Measurements from ENCODE around the gene KRT6A.
A peak's percentile ranks its signal among the peaks of the same experiment; 100 is the strongest.

Gene KRT6A

GRCh38 chr12:52440821-52441319 lies 52.2 kb downstream of the KRT6A start:
- no peak overlapping the region for H3K4me3 ChIP-seq (ENCODE audit: low read length)
- TF ChIP-seq, protein P1, sequence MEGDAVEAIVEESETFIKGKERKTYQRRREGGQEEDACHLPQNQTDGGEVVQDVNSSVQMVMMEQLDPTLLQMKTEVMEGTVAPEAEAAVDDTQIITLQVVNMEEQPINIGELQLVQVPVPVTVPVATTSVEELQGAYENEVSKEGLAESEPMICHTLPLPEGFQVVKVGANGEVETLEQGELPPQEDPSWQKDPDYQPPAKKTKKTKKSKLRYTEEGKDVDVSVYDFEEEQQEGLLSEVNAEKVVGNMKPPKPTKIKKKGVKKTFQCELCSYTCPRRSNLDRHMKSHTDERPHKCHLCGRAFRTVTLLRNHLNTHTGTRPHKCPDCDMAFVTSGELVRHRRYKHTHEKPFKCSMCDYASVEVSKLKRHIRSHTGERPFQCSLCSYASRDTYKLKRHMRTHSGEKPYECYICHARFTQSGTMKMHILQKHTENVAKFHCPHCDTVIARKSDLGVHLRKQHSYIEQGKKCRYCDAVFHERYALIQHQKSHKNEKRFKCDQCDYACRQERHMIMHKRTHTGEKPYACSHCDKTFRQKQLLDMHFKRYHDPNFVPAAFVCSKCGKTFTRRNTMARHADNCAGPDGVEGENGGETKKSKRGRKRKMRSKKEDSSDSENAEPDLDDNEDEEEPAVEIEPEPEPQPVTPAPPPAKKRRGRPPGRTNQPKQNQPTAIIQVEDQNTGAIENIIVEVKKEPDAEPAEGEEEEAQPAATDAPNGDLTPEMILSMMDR (conservative IDR thresholded peaks at IDR 0.05; ENCODE audit: low read length) = no peak
- peak; percentile 83 for DNase-seq (ENCODE audit: low read depth)

DNA sequence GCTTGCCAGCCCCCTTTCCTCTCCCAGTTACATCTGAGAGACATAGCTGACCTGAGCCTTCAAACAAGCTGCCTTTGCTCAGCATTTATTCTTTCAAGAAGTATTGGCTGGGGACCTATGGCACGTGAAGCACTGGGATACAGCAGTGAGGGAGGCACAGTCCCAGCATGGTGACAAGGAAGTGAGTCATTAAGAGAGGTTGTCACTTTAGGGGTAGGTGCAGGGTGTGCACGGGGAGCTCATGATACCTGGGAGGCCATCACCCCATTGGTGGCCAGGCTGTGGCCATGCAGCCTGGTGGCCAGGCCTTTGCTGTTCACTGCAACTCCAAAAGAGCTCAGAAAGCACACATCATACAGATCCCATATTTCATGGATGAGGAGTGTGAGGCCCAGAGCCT lies 53.2 kb downstream of the KRT6A start:
- H3K4me3 ChIP-seq (ENCODE audit: low read length) = no peak overlapping the region
- DNase-seq (ENCODE audit: low read depth) = no peak
- TF ChIP-seq, protein P1 (conservative IDR thresholded peaks at IDR 0.05; ENCODE audit: low read length) = no peak

DNA sequence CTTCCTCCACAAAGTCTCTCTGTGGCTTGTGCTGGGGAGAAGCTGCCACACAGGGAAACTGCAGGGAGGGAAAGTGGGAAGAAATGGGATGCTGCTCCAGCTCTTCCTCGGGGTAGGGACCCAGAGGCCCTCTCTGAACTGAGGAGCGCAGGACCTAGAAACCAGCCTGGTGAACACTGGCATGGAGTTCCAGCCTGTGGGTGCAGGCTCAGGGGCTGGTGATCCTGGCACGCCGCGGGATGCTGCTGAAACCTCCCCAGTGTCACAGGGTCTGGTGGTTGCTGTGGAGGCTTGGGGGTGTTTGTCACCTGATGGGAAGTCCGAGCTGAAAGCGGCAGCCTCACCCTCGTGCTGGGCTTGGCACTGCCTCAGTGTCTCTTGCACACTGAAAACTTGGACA lies 53.6 kb downstream of the KRT6A start:
- no peak for DNase-seq (ENCODE audit: low read depth)
- TF ChIP-seq, protein P1 (conservative IDR thresholded peaks at IDR 0.05; ENCODE audit: low read length) = no peak
- no peak overlapping the region for H3K4me3 ChIP-seq (ENCODE audit: low read length)

- TF ChIP-seq, protein P1 (conservative IDR thresholded peaks at IDR 0.05; ENCODE audit: low read length) = no peak
- no peak overlapping the region for H3K4me3 ChIP-seq (ENCODE audit: low read length)
- no peak for DNase-seq (ENCODE audit: low read depth)
Observed at GRCh38 chr12:52438305-52439301, 54.5 kb downstream of the KRT6A start.

DNA sequence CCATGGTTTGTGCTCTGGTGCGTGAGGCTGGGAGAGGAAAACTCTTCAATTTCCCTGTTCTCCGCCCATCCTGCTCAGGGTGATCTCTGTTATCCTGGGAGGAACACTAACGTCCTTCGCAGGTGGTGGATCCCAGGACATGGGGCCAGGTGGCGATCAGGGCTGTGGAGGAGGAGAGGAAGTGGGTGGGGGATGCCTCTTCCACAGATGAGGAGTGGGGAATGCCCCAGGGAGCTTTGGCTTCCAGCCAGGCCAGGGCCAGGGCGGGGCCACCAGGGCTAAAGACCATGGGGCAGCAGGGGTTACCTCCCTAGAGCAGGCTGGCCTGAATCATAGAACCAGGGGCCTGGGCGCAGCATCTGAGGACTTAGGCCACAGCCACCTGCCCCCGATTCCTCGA lies 55.5 kb downstream of the KRT6A start:
- TF ChIP-seq, protein P1 (conservative IDR thresholded peaks at IDR 0.05; ENCODE audit: low read length) = no peak
- DNase-seq (ENCODE audit: low read depth) = no peak
- no peak overlapping the region for H3K4me3 ChIP-seq (ENCODE audit: low read length)

All from AG10803 (cell line).